Ishikawa (cell line): ENCODE measurements around the gene FPGS.

ENCODE experiments used
- CEBPB ChIP-seq: IDR thresholded peaks from 2 replicates; pipeline ENCODE4 v1.6.1; 2012
- CREB1 ChIP-seq: IDR thresholded peaks from 2 replicates; pipeline ENCODE4 v1.6.1; 2012; ENCODE audit warnings: low read depth
- EGR1 ChIP-seq: IDR thresholded peaks from 2 replicates; pipeline ENCODE4 v1.6.1; 2012
- EP300 ChIP-seq: IDR thresholded peaks from 2 replicates; pipeline ENCODE4 v1.6.1; 2012; ENCODE audit warnings: borderline replicate concordance
- FOXM1 ChIP-seq: IDR thresholded peaks from 2 replicates; pipeline ENCODE4 v1.6.1; 2012; ENCODE audit warnings: low read depth, borderline replicate concordance
- NFIC ChIP-seq: IDR thresholded peaks from 2 replicates; pipeline ENCODE4 v1.6.1; 2012
- RAD21 ChIP-seq: IDR thresholded peaks from 2 replicates; pipeline ENCODE4 v1.6.1; 2012; ENCODE audit warnings: low read depth
- REST ChIP-seq: IDR thresholded peaks from 2 replicates; pipeline ENCODE4 v1.6.1; 2012; ENCODE audit warnings: low read depth, mild to moderate bottlenecking
- TAF1 ChIP-seq: IDR thresholded peaks from 2 replicates; pipeline ENCODE4 v1.6.1; 2012; ENCODE audit warnings: low read depth, mild to moderate bottlenecking
- TCF12 ChIP-seq: IDR thresholded peaks from 2 replicates; pipeline ENCODE4 v1.6.1; 2012; ENCODE audit warnings: low read depth
- TEAD4 ChIP-seq: IDR thresholded peaks from 2 replicates; pipeline ENCODE4 v1.6.1; 2012
- YY1 ChIP-seq: IDR thresholded peaks from 2 replicates; pipeline ENCODE4 v1.6.1; 2012; ENCODE audit warnings: low read depth
- ZBTB7A ChIP-seq: IDR thresholded peaks from 2 replicates; pipeline ENCODE4 v1.6.1; 2012; ENCODE audit warnings: low read depth
- TF ChIP-seq, protein P1 (sequence below): IDR thresholded peaks from 2 replicates; pipeline ENCODE4 v1.6.1; 2012
- TF ChIP-seq, protein P2 (sequence below): IDR thresholded peaks from 2 replicates; pipeline ENCODE4 v1.6.1; 2012

FPGS gene

DNA sequence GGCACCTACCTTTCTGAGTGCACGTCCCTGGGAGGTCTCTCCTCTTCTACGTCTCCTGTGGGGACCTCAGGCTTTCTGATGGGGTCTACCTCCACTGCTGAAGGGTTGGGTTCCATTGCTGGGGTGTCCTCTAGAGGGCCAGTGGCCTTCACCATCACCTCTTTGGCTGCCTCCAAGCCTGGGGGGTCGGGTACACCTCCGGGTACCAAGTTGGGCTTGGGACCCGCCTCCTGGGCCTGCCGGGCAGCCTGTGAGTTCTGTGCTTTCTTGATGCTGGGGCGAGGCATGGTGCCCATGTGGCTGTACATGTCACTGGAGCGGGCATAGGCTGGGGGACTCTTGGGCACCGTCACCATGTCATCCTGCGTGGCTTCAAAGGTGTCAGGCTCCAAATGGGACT lies 28.7 kb upstream of the FPGS start:
- TF ChIP-seq FOXM1 = no peak
- no peak for TF ChIP-seq YY1
- no peak for TF ChIP-seq TEAD4
- TF ChIP-seq NFIC = no peak
- TF ChIP-seq, protein P1, sequence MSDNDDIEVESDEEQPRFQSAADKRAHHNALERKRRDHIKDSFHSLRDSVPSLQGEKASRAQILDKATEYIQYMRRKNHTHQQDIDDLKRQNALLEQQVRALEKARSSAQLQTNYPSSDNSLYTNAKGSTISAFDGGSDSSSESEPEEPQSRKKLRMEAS = no peak
- no peak for TF ChIP-seq CEBPB
- no peak for TF ChIP-seq CREB1
- TF ChIP-seq EP300 = no peak
- no peak for TF ChIP-seq RAD21
- no peak for TF ChIP-seq REST
- no peak for TF ChIP-seq TAF1
- no peak for TF ChIP-seq ZBTB7A
- TF ChIP-seq TCF12 = no peak
- no peak for TF ChIP-seq EGR1

- TF ChIP-seq CEBPB (no peak), TEAD4 (no peak), RAD21 (no peak), NFIC (no peak), REST (no peak), EGR1 (no peak), TAF1 (no peak), TCF12 (no peak), FOXM1 (no peak), YY1 (no peak), EP300 (no peak), CREB1 (no peak)
- TF ChIP-seq, protein P2, sequence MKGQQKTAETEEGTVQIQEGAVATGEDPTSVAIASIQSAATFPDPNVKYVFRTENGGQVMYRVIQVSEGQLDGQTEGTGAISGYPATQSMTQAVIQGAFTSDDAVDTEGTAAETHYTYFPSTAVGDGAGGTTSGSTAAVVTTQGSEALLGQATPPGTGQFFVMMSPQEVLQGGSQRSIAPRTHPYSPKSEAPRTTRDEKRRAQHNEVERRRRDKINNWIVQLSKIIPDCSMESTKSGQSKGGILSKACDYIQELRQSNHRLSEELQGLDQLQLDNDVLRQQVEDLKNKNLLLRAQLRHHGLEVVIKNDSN = no peak
- TF ChIP-seq, protein P1 = no peak
Measured at GRCh38 chr9:127776195-127776923, 26.3 kb upstream of the FPGS start.

GRCh38 chr9:127776924-127777289 lies 25.8 kb upstream of the FPGS start:
- TF ChIP-seq TCF12 (no peak), EP300 (no peak), ZBTB7A (no peak), EGR1 (no peak), TEAD4 (no peak), CEBPB (no peak), CREB1 (no peak), NFIC (no peak), TAF1 (no peak), YY1 (no peak), REST (no peak), RAD21 (no peak), FOXM1 (no peak)
- TF ChIP-seq, protein P1 = no peak
- TF ChIP-seq, protein P2 = no peak
